ENCODE measurements around the gene TRIM75.
"Not testable (repeated sequence)": the region's sequence is repeated elsewhere in the genome, so short reads cannot be mapped to it uniquely, and the experiment has no call there.

The TRIM75 gene

GRCh38 chr4:165053645-165054044 lies at the start of gene TRIM75:
TSS of gene TRIM75 (plus strand) at chr4:165053866. CDS start at chr4:165059148, 5,282 bp downstream.
- DNase-seq: no peak

DNA sequence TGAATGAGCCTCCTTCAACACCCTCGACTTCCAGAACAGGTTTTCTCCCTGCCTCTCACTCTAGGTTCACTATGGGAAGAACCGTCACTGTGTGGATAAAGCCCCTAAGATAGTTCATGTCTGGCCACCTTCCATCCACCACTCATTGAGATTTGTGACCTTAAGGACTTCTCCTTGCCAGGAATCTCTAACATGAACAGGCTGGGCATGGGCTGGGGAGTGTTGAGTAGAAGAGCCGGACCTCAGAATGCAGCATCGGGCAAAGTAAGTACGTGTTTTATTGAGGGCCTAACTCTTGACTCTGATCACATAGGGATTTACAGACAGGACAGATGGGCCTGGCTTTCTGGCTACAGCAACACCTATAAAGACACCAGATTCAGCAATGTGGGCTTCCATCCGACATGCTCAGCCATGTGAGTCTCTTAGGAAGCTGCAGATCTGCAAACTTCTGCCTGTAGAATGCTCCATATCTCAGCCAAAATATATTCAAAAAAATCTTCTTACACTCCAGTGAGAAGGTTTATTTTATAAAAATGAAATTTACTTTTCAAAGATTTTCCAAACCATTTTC lies 48.2 kb upstream of the TRIM75 start:
- DNase-seq: no peak

DNA sequence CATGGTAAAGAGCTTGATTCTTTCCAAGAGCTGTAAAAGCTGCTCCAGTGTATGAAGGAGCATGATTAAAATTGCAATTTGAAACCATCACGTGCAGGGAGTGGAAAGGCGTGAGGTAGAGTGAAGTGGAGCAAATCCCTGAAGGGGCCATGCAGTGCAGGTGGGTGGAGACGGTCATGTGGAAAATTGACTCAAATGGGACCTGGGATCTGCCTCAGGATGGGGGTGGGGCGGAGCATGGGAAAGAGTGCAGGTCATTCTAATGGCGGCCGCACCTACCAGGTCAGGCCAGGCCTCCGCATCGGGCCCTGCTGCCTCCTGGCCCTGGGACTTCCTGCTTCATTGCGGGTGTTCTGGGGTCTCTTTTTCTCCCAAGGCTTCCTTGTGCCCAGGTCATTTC lies 47.2 kb upstream of the TRIM75 start:
- DNase-seq: no peak

- DNase-seq: no peak
Observed at GRCh38 chr4:165006886-165007285, 46.8 kb upstream of the TRIM75 start.

GRCh38 chr4:165009493-165010227 lies 44.0 kb upstream of the TRIM75 start:
- no peak for DNase-seq

- no peak for DNase-seq
Observed at GRCh38 chr4:165010487-165010886, 43.2 kb upstream of the TRIM75 start.

- DNase-seq: no peak
Observed at GRCh38 chr4:165010991-165011390, 42.7 kb upstream of the TRIM75 start.

- no peak for DNase-seq
Observed at GRCh38 chr4:165011403-165011802, 42.3 kb upstream of the TRIM75 start.

- DNase-seq: no peak
Observed at GRCh38 chr4:165013691-165014090, 40.0 kb upstream of the TRIM75 start.

- no peak for DNase-seq
Observed at GRCh38 chr4:165016971-165017370, 36.7 kb upstream of the TRIM75 start.

DNA sequence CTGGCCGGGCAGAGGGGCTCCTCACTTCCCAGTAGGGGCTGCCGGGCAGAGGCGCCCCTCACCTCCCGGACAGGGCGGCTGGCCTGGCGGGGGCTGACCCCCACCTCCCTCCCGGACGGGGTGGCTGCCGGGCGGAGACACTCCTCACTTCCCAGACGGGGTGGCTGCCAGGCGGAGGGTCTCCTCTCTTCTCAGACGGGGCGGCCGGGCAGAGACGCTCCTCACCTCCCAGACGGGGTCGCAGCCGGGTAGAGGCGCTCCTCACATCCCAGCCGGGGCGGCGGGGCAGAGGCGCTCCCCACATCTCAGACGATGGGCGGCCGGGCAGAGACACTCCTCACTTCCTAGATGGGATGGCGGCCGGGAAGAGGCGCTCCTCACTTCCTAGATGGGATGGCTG lies 33.7 kb upstream of the TRIM75 start:
- not testable (repeated sequence) for DNase-seq

DNA sequence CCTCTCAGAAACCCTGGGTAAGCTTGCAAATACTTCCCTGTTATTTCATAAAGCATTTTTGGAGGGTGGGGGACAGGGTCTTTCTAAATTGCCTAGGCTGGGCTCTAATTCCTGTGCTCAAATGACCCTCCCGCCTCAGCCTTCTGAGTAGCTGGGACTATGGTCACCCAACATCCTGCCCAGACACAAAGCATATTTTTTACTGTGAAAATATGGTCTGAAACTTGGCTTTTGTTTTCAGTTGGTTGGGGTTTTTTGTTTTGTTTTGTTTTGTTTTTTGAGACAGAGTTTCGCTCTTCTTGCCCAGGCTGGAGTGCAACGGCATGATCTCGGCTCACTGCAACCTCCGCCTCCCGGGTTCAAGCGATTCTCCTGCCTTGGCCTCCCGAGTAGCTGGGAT lies 27.9 kb upstream of the TRIM75 start:
- DNase-seq: not testable (repeated sequence)

GRCh38 chr4:165027762-165028402 lies 25.8 kb upstream of the TRIM75 start:
- DNase-seq: no peak

- no peak for DNase-seq
Observed at GRCh38 chr4:165031436-165032211, 22.0 kb upstream of the TRIM75 start, which contains the start of gene TRIM60. TSS of gene TRIM60 (plus strand) at chr4:165031999. CDS start at chr4:165040073, 8,074 bp downstream.

GRCh38 chr4:165048170-165048569 lies 5.5 kb upstream of the TRIM75 start:
- DNase-seq: no peak

- DNase-seq: no peak
Observed at GRCh38 chr4:165052627-165053026, 1.0 kb upstream of the TRIM75 start.

DNA sequence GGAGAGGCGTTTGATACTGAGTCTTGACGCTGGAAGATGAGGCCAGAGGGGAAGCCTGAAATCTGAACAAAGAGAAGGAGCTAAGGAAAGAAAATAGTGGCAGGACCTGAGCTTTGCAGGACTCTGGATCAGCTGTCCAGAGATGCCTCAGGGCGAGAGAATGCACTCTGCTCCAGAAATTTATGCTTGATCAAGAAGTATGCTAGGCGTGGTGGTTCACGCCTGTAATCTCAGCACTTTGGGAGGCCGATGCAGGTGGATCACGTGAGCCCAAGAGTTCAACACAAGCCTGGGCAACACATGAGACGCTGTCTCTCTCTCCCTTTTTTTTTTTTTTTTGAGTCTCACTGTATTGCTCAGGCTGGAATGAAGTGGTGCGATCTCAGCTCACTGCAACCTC lies 1.9 kb downstream of the TRIM75 start:
- DNase-seq: no peak

- no peak for DNase-seq
Observed at GRCh38 chr4:165058666-165059065, 5.0 kb downstream of the TRIM75 start.

GRCh38 chr4:165059386-165059785 lies 5.7 kb downstream of the TRIM75 start:
- DNase-seq: no peak

- no peak for DNase-seq
Observed at GRCh38 chr4:165060938-165061337, 7.3 kb downstream of the TRIM75 start.

- DNase-seq: no peak
Observed at GRCh38 chr4:165070560-165070959, 16.9 kb downstream of the TRIM75 start.

GRCh38 chr4:165073346-165073745 lies 19.7 kb downstream of the TRIM75 start:
- DNase-seq: not testable (repeated sequence)

DNA sequence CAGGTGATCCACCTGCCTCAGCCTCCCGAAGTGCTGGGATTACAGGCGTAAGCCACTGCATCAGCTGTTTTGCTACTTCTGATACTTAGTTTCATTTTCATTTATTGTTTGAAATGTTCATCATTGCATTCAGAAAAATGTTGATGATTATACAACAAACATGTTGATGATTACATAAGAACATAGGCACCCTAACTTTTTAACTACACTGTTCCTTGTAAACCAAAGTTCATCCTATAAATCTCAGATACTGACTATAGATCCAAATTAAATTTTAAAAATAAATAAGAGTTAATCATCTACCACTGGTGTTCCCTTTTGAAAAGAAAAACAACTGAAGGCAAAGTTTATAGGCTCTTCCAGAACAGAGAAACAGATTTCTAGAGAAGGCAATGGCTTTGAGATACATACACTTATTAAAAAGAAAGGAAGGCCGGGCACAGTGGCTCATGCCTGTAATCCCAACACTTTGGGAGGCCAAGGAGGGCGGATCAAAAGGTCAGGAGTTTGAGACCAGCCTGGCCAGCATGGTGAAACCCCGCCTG lies 23.4 kb downstream of the TRIM75 start:
- no peak for DNase-seq
